HL-60/S4 treated with phorbol 12-myristate 13-acetate at 8.2 ng/mL for 4 days and 3 days (cell line): Measurements from ENCODE around the gene FMOD.
"Not testable (repeated sequence)": the region's sequence is repeated elsewhere in the genome, so short reads cannot be mapped to it uniquely, and the experiment has no call there.

Experiments
- in situ Hi-C: fragments of 300-500 bp; cut with MboI; formaldehyde crosslinking; loops from 2 replicates; pipeline ENCODE4 v1.15.0; 2022; ENCODE audit warnings: low sequenced_read_pairs

The FMOD gene

GRCh38 chr1:203308328-203308922 is 42.5 kb downstream of the FMOD start:
- in situ Hi-C loops = no loop called here

GRCh38 chr1:203307641-203308126 is 43.2 kb downstream of the FMOD start:
- in situ Hi-C loops = no loop called here

GRCh38 chr1:203306965-203307541 is 43.9 kb downstream of the FMOD start:
- in situ Hi-C loops = no loop called here

- in situ Hi-C loops = no loop called here
These were observed 44.6 kb downstream of the FMOD start for GRCh38 chr1:203306089-203306964.

- in situ Hi-C loops = no loop called here
These were observed 45.2 kb downstream of the FMOD start for GRCh38 chr1:203305809-203306088.

GRCh38 chr1:203304919-203305808 is 45.8 kb downstream of the FMOD start, which contains the start of gene BTG2:
Gene BTG2, plus strand, starts transcription at chr1:203305519. Its CDS starts 88 bp downstream, at chr1:203305607.
- in situ Hi-C loops = no loop called here

GRCh38 chr1:203304391-203304918 is 46.5 kb downstream of the FMOD start:
- in situ Hi-C loops = no loop called here

GRCh38 chr1:203302894-203303293 is 48.0 kb downstream of the FMOD start:
- in situ Hi-C loops = no loop called here

GRCh38 chr1:203302456-203302855 is 48.5 kb downstream of the FMOD start:
- in situ Hi-C loops = no loop called here

GRCh38 chr1:203301331-203301668 is 49.6 kb downstream of the FMOD start:
- in situ Hi-C loops = no loop called here

- in situ Hi-C loops = no loop called here
These were observed 50.2 kb downstream of the FMOD start for GRCh38 chr1:203300441-203301330.

GRCh38 chr1:203299719-203300429 is 51.0 kb downstream of the FMOD start:
- in situ Hi-C loops = not testable (repeated sequence)

GRCh38 chr1:203299169-203299568 is 51.8 kb downstream of the FMOD start:
- in situ Hi-C loops = no loop called here

- in situ Hi-C loops = no loop called here
These were observed 54.4 kb downstream of the FMOD start for GRCh38 chr1:203296460-203297073.

GRCh38 chr1:203295796-203296195 is 55.1 kb downstream of the FMOD start:
- in situ Hi-C loops = no loop called here

- in situ Hi-C loops = no loop called here
These were observed 59.5 kb downstream of the FMOD start for GRCh38 chr1:203291201-203292096.
